Astrocyte (in vitro differentiated cells and primary cell): Measurements from ENCODE around the gene FAM168A. TPM values are rescaled to one million over a fixed set of nuclear protein-coding genes. Genes with fewer than 3 reads are reported as not detected.

Source experiments
- DNase-seq: peaks from one replicate; pipeline ENCODE4 v3.0.0-alpha.2; 2010; ENCODE audit warnings: low read depth
- FAIRE-seq: peaks from 2 replicates; lab custom pipeline; 2011; peaks lifted over from hg19 to GRCh38; lab: Jason Lieb, UNC
- H2AFZ ChIP-seq: 2 replicates; pipeline ENCODE4 v1.6.0; 2012; ENCODE audit warnings: low read depth, low read length, inconsistent platforms
- H3K27ac ChIP-seq: 2 replicates; pipeline ENCODE4 v1.5.1; 2011; ENCODE audit warnings: low read depth, low read length, inconsistent platforms
- H3K27me3 ChIP-seq: 2 replicates; pipeline ENCODE4 v1.6.0; 2011; ENCODE audit warnings: low read length, inconsistent platforms; ENCODE audit not compliant: insufficient read depth
- H3K36me3 ChIP-seq: 2 replicates; pipeline ENCODE4 v1.5.1; 2011; ENCODE audit warnings: low read length, inconsistent platforms; ENCODE audit not compliant: insufficient read depth
- H3K4me1 ChIP-seq: 2 replicates; pipeline ENCODE4 v1.5.1; 2011; ENCODE audit warnings: low read length, inconsistent platforms; ENCODE audit not compliant: insufficient read depth
- H3K4me2 ChIP-seq: 2 replicates; pipeline ENCODE4 v1.6.0; 2012; ENCODE audit warnings: low read length, inconsistent platforms
- H3K4me3 ChIP-seq: 2 replicates; pipeline ENCODE4 v1.5.1; 2011; ENCODE audit warnings: low read depth, mild to moderate bottlenecking, low read length, inconsistent platforms; ENCODE audit not compliant: insufficient read depth
- H3K79me2 ChIP-seq: 2 replicates; pipeline ENCODE4 v1.6.0; 2012; ENCODE audit warnings: mild to moderate bottlenecking, low read length, inconsistent platforms; ENCODE audit not compliant: insufficient read depth
- H3K9ac ChIP-seq: 2 replicates; pipeline ENCODE4 v1.6.0; 2012; ENCODE audit warnings: mild to moderate bottlenecking, low read length, inconsistent platforms
- H3K9me3 ChIP-seq: 2 replicates; pipeline ENCODE4 v1.5.1; 2012; ENCODE audit warnings: low read depth, mild to moderate bottlenecking, low read length, inconsistent platforms; ENCODE audit not compliant: insufficient read depth
- H4K20me1 ChIP-seq: 2 replicates; pipeline ENCODE4 v1.6.0; 2012; ENCODE audit warnings: low read length, inconsistent platforms; ENCODE audit not compliant: insufficient read depth
- H3K27ac Mint-ChIP-seq: one replicate; pipeline ENCODE4 v1.8.0; 2021; ENCODE audit warnings: mild to moderate bottlenecking, mixed read lengths; ENCODE audit not compliant: unreplicated experiment
- H3K27me3 Mint-ChIP-seq: one replicate; pipeline ENCODE4 v1.8.0; 2021; ENCODE audit warnings: low read depth, mixed read lengths; ENCODE audit not compliant: unreplicated experiment
- H3K36me3 Mint-ChIP-seq: one replicate; pipeline ENCODE4 v1.8.0; 2021; ENCODE audit warnings: low read depth, mixed read lengths; ENCODE audit not compliant: unreplicated experiment
- H3K4me1 Mint-ChIP-seq: one replicate; pipeline ENCODE4 v1.8.0; 2021; ENCODE audit warnings: low read depth, mixed read lengths; ENCODE audit not compliant: unreplicated experiment
- H3K4me3 Mint-ChIP-seq: one replicate; pipeline ENCODE4 v1.8.0; 2021; ENCODE audit warnings: mild to moderate bottlenecking, moderate library complexity, mixed read lengths; ENCODE audit not compliant: unreplicated experiment
- H3K9me3 Mint-ChIP-seq: one replicate; pipeline ENCODE4 v1.8.0; 2021; ENCODE audit warnings: mild to moderate bottlenecking, mixed read lengths; ENCODE audit not compliant: unreplicated experiment
- EZH2 ChIP-seq: IDR thresholded peaks from 2 replicates; pipeline ENCODE4 v1.6.1; 2012; ENCODE audit warnings: mild to moderate bottlenecking, low read length, inconsistent platforms; ENCODE audit not compliant: insufficient read depth
- total RNA-seq: library from RNA; stranded (reverse); gene quantifications from 2 replicates; pipeline ENCODE4 v1.2.1, GENCODE V29; 2021
- TF ChIP-seq, protein P1 (sequence below): IDR thresholded peaks from 2 replicates; pipeline ENCODE4 v1.5.1; 2011; ENCODE audit warnings: low read depth, mild to moderate bottlenecking, inconsistent platforms, low read length, moderate library complexity; ENCODE audit not compliant: insufficient read depth

Gene FAM168A
- total RNA-seq, 1 donor from 2014 or later = 44.8 TPM

DNA sequence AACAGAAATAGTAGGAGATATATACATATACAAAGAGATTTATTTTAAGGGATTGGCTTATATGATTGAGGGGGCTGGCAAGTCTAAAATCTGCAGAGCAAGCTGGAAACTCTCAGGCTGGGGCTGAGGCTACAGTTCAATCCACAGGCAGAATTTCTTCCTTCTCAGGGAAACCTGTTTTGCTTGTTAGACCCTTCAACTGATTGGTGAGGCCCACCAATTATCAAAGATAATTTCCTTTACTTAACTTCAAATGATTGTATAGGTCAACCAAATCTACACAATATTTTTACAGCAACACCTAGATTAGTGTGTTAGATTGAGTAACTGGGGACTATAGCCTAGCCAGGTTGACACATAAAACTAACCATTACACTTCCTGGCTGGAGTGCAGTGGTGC is 43.8 kb upstream of the FAM168A start:
- no peak overlapping the region for H3K4me3 Mint-ChIP-seq
- H3K9me3 ChIP-seq = no peaks in the 10 kb centered on the region
- no peaks in the 10 kb centered on the region for H3K9me3 Mint-ChIP-seq
- no peak overlapping the region for H3K9ac ChIP-seq
- no peaks in the 10 kb centered on the region for H4K20me1 ChIP-seq
- no peak overlapping the region for H3K27ac Mint-ChIP-seq
- no peaks in the 10 kb centered on the region for H3K4me1 ChIP-seq
- no peaks in the 10 kb centered on the region for H3K36me3 Mint-ChIP-seq
- H3K36me3 ChIP-seq = no peaks in the 10 kb centered on the region
- H3K4me2 ChIP-seq = no peak overlapping the region
- H3K79me2 ChIP-seq = no peaks in the 10 kb centered on the region
- FAIRE-seq (no peak), DNase-seq (no peak)
- peaks cover 10% of the 10 kb centered on the region for H3K27me3 Mint-ChIP-seq
- H3K27ac ChIP-seq = no peak overlapping the region
- H3K27me3 ChIP-seq = peaks cover 4% of the 10 kb centered on the region
- TF ChIP-seq EZH2 = no peak
- TF ChIP-seq, protein P1, sequence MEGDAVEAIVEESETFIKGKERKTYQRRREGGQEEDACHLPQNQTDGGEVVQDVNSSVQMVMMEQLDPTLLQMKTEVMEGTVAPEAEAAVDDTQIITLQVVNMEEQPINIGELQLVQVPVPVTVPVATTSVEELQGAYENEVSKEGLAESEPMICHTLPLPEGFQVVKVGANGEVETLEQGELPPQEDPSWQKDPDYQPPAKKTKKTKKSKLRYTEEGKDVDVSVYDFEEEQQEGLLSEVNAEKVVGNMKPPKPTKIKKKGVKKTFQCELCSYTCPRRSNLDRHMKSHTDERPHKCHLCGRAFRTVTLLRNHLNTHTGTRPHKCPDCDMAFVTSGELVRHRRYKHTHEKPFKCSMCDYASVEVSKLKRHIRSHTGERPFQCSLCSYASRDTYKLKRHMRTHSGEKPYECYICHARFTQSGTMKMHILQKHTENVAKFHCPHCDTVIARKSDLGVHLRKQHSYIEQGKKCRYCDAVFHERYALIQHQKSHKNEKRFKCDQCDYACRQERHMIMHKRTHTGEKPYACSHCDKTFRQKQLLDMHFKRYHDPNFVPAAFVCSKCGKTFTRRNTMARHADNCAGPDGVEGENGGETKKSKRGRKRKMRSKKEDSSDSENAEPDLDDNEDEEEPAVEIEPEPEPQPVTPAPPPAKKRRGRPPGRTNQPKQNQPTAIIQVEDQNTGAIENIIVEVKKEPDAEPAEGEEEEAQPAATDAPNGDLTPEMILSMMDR = no peak
- H3K4me3 ChIP-seq = no peak overlapping the region
- no peak overlapping the region for H2AFZ ChIP-seq
- peaks cover 5% of the 10 kb centered on the region for H3K4me1 Mint-ChIP-seq

DNA sequence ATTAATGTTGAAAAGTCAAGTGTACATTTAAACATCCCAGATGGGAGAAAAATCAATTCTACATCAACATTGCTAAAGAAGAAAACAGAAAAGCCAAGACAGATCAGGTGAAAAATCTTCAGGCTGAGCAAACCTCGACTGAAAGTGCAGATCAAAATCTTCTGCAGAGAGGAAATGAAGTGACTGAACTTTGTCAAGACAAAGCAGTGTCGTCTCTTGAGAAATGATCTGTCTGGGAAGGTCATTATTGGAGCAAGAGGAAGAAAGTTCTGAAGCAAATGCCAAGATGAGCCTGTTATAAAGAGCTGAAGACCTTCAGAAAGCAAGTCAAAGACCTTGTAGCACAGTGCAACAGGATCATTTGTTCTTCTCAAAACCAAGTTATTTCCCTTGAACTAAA is 42.7 kb upstream of the FAM168A start:
- Histone ChIP-seq H3K27ac (no peak overlapping the region), H3K9ac (no peak overlapping the region), H3K36me3 (no peaks in the 10 kb centered on the region), H2AFZ (no peak overlapping the region), H3K79me2 (no peaks in the 10 kb centered on the region), H4K20me1 (no peaks in the 10 kb centered on the region), H3K4me3 (no peak overlapping the region), H3K4me2 (no peak overlapping the region), H3K27me3 (peaks cover 4% of the 10 kb centered on the region), H3K4me1 (no peaks in the 10 kb centered on the region), H3K9me3 (no peaks in the 10 kb centered on the region)
- DNase-seq = no peak
- Mint-ChIP-seq H3K4me1 (no peaks in the 10 kb centered on the region), H3K36me3 (no peaks in the 10 kb centered on the region), H3K27ac (no peak overlapping the region), H3K4me3 (no peak overlapping the region), H3K9me3 (no peaks in the 10 kb centered on the region), H3K27me3 (peaks cover 6% of the 10 kb centered on the region)
- TF ChIP-seq, protein P1 = no peak
- TF ChIP-seq EZH2 = no peak
- FAIRE-seq = no peak

DNA sequence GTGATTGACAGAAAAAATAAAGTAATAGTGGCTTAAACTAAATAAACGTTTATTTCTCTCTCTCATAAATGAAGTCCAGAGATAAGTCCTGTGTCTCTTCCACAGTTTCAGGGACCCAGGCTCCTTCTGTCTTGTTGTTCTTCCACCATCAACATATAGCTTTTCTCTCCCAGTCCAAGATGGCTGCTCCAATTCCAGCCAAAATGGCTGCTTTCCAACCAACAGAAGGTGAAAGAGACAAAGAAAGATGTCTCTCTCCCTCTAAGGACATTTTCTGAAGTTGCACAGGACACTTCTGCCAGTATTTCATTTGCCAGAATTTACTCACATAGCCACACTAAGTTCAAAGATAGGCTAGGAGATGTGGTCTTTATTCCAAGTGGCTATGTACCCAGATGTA is 39.1 kb upstream of the FAM168A start:
- H3K27ac Mint-ChIP-seq = no peak overlapping the region
- H3K36me3 Mint-ChIP-seq = no peaks in the 10 kb centered on the region
- peaks cover 6% of the 10 kb centered on the region for H3K27me3 Mint-ChIP-seq
- FAIRE-seq (no peak), DNase-seq (no peak)
- H3K4me3 Mint-ChIP-seq = no peak overlapping the region
- Histone ChIP-seq H3K27ac (no peak overlapping the region), H3K79me2 (no peaks in the 10 kb centered on the region), H3K9ac (no peak overlapping the region), H4K20me1 (no peaks in the 10 kb centered on the region), H3K36me3 (no peaks in the 10 kb centered on the region), H3K4me1 (no peaks in the 10 kb centered on the region), H2AFZ (no peak overlapping the region), H3K9me3 (no peaks in the 10 kb centered on the region), H3K4me2 (no peak overlapping the region), H3K4me3 (no peak overlapping the region), H3K27me3 (no peaks in the 10 kb centered on the region)
- TF ChIP-seq EZH2 = no peak
- TF ChIP-seq, protein P1 = no peak
- no peaks in the 10 kb centered on the region for H3K9me3 Mint-ChIP-seq
- no peaks in the 10 kb centered on the region for H3K4me1 Mint-ChIP-seq
